ENCODE data around the gene EDDM13.
"Not testable (repeated sequence)": the region's sequence is repeated elsewhere in the genome, so short reads cannot be mapped to it uniquely, and the experiment has no call there.

GRCh38 chr19:56261932-56262331, 10.6 kb upstream of the EDDM13 start:
- not testable (repeated sequence) for TF ChIP-seq POLR2A, CTCF (IDR thresholded peaks at IDR 0.05)

All from adrenal gland (tissue), 5 donors.